CD8-positive, alpha-beta memory T cell (primary cell): ENCODE results near the gene SLC24A3. TPM values are rescaled to one million over a fixed set of nuclear protein-coding genes. Genes with fewer than 3 reads are reported as not detected.

ENCODE experiments used
- CTCF ChIA-PET: fragments of 350-600 bp; sonication (Branson Sonifier 250); formaldehyde crosslinking; loops from one replicate; lab custom pipeline; 2021; ENCODE audit warnings: antibody characterized with exemption; lab: Charles Lee
- POLR2A ChIA-PET: fragments of 350-600 bp; sonication (Branson Sonifier 250); formaldehyde crosslinking; loops from one replicate; lab custom pipeline; 2021; ENCODE audit warnings: antibody characterized with exemption; lab: Charles Lee
- DNase-seq, 5 donors: peaks; one replicate each; pipeline versions ENCODE4 v3.0.0 to v3.0.0-alpha.2; 2020 to 2022; ENCODE audit warnings: mixed read lengths in 1 of 5
- H3K27ac ChIP-seq: one replicate; pipeline ENCODE4 v1.7.0; 2013; ENCODE audit warnings: low read depth, mild to moderate bottlenecking, low read length, moderate library complexity
- H3K27me3 ChIP-seq: 2 replicates; pipeline ENCODE4 v1.7.0; 2013; ENCODE audit warnings: low read length, mild to moderate bottlenecking; ENCODE audit not compliant: insufficient read depth, poor library complexity, severe bottlenecking
- H3K36me3 ChIP-seq: 2 replicates; pipeline ENCODE4 v1.7.0; 2013; ENCODE audit warnings: mild to moderate bottlenecking, low read length, moderate library complexity; ENCODE audit not compliant: insufficient read depth
- H3K4me1 ChIP-seq: 2 replicates; pipeline ENCODE4 v1.7.0; 2013; ENCODE audit warnings: mild to moderate bottlenecking, low read length, moderate library complexity; ENCODE audit not compliant: insufficient read depth
- H3K4me3 ChIP-seq: 2 replicates; pipeline ENCODE4 v1.7.0; 2013; ENCODE audit warnings: mild to moderate bottlenecking, low read length
- H3K9me3 ChIP-seq: 2 replicates; pipeline ENCODE4 v1.7.0; 2013; ENCODE audit warnings: mild to moderate bottlenecking, low read length
- H3K27ac Mint-ChIP-seq, 8 donors: one replicate each; pipeline ENCODE4 v1.8.0; 2020 to 2021; ENCODE audit warnings: mixed read lengths in 8 of 8, mild to moderate bottlenecking in 6 of 8, inconsistent platforms in 3 of 8, moderate library complexity in 3 of 8
- H3K27me3 Mint-ChIP-seq, 2 donors: one replicate each; pipeline ENCODE4 v1.8.0; 2020 to 2021; ENCODE audit warnings: mixed read lengths in 2 of 2, mild to moderate bottlenecking in 1 of 2, moderate library complexity in 1 of 2
- H3K36me3 Mint-ChIP-seq, 3 donors: one replicate each; pipeline ENCODE4 v1.8.0; 2020 to 2021; ENCODE audit warnings: mixed read lengths in 3 of 3, inconsistent platforms in 1 of 3, mild to moderate bottlenecking in 1 of 3
- H3K4me1 Mint-ChIP-seq, 3 donors: one replicate each; pipeline ENCODE4 v1.8.0; 2020 to 2021; ENCODE audit warnings: mixed read lengths in 3 of 3, inconsistent platforms in 1 of 3, mild to moderate bottlenecking in 1 of 3
- H3K4me3 Mint-ChIP-seq, 7 donors: one replicate each; pipeline ENCODE4 v1.8.0; 2020 to 2021; ENCODE audit warnings: mixed read lengths in 7 of 7, mild to moderate bottlenecking in 6 of 7, moderate library complexity in 4 of 7, inconsistent platforms in 2 of 7
- H3K9me3 Mint-ChIP-seq, 5 donors: one replicate each; pipeline ENCODE4 v1.8.0; 2020 to 2022; ENCODE audit warnings: mixed read lengths in 5 of 5, mild to moderate bottlenecking in 3 of 5, moderate library complexity in 2 of 5, inconsistent platforms in 1 of 5
- polyA plus RNA-seq: library from polyadenylated mRNA; unstranded; fragments of 300-500 nt; fragmentation: Illumina TruSeq; gene quantifications from one replicate; pipeline ENCODE4 v1.2.3, GENCODE V29; 2021
- total RNA-seq, 2 experiments: library from RNA; stranded (reverse); gene quantifications; one replicate each; pipeline ENCODE4 v1.2.3, GENCODE V29; 2021

The SLC24A3 gene
- total and polyA plus RNA-seq, 3 experiments from 2014 or later, result not detected

- peaks cover 0 to 11% of the 10 kb centered on the region in 2 donors for H3K27me3 Mint-ChIP-seq
- POLR2A ChIA-PET, result no interaction called here
- H3K9me3 ChIP-seq, result no peaks in the 10 kb centered on the region
- no peak overlapping the region for H3K27ac ChIP-seq
- no peaks in the 10 kb centered on the region for H3K9me3 Mint-ChIP-seq
- H3K4me1 Mint-ChIP-seq, result peaks cover 0 to 5% (median 0%) of the 10 kb centered on the region in 3 donors
- no peaks in the 10 kb centered on the region for H3K4me1 ChIP-seq
- H3K36me3 Mint-ChIP-seq, result peaks cover 0 to 1% (median 0%) of the 10 kb centered on the region in 3 donors
- H3K27me3 ChIP-seq, result no peaks in the 10 kb centered on the region
- H3K27ac Mint-ChIP-seq, result no peak overlapping the region
- no peak for DNase-seq
- CTCF ChIA-PET, result no interaction called here
- H3K4me3 Mint-ChIP-seq, result no peak overlapping the region
- no peaks in the 10 kb centered on the region for H3K36me3 ChIP-seq
- no peak overlapping the region for H3K4me3 ChIP-seq
Observed at GRCh38 chr20:19696620-19697019, 484.2 kb downstream of the SLC24A3 start.

- CTCF ChIA-PET, result no interaction called here
- Mint-ChIP-seq H3K9me3 (peaks cover 0 to 4% (median 0%) of the 10 kb centered on the region in 5 donors), H3K36me3 (peaks cover 0 to 1% (median 0%) of the 10 kb centered on the region in 3 donors), H3K27ac (no peak overlapping the region), H3K27me3 (peaks cover 4 to 10% of the 10 kb centered on the region in 2 donors), H3K4me1 (peaks cover 0 to 5% (median 0%) of the 10 kb centered on the region in 3 donors), H3K4me3 (no peak overlapping the region)
- Histone ChIP-seq H3K9me3 (no peaks in the 10 kb centered on the region), H3K27ac (no peak overlapping the region), H3K36me3 (no peaks in the 10 kb centered on the region), H3K4me3 (no peak overlapping the region), H3K27me3 (no peaks in the 10 kb centered on the region), H3K4me1 (no peaks in the 10 kb centered on the region)
- POLR2A ChIA-PET, result no interaction called here
- no peak for DNase-seq
Observed at GRCh38 chr20:19697415-19697814, 485.0 kb downstream of the SLC24A3 start.

GRCh38 chr20:19699180-19699971, 486.9 kb downstream of the SLC24A3 start:
- no peak overlapping the region for H3K4me3 ChIP-seq
- H3K4me3 Mint-ChIP-seq, result no peak overlapping the region
- no peaks in the 10 kb centered on the region for H3K27me3 ChIP-seq
- no peaks in the 10 kb centered on the region for H3K4me1 Mint-ChIP-seq
- H3K36me3 Mint-ChIP-seq, result peaks cover 0 to 1% (median 0%) of the 10 kb centered on the region in 3 donors
- ChIA-PET CTCF (no interaction called here), POLR2A (no interaction called here)
- H3K4me1 ChIP-seq, result no peaks in the 10 kb centered on the region
- H3K27me3 Mint-ChIP-seq, result peaks cover 4 to 6% of the 10 kb centered on the region in 2 donors
- no peaks in the 10 kb centered on the region for H3K9me3 ChIP-seq
- H3K27ac ChIP-seq, result no peak overlapping the region
- peaks cover 0 to 9% (median 3%) of the 10 kb centered on the region in 5 donors for H3K9me3 Mint-ChIP-seq
- DNase-seq, result no peak
- H3K36me3 ChIP-seq, result no peaks in the 10 kb centered on the region
- no peak overlapping the region for H3K27ac Mint-ChIP-seq

- Mint-ChIP-seq H3K4me1 (no peaks in the 10 kb centered on the region), H3K27ac (no peak overlapping the region), H3K36me3 (peaks cover 0 to under 1% (median 0%) of the 10 kb centered on the region in 3 donors), H3K9me3 (peaks cover 0 to 9% (median 3%) of the 10 kb centered on the region in 5 donors), H3K27me3 (peaks cover 2 to 4% of the 10 kb centered on the region in 2 donors), H3K4me3 (no peak overlapping the region)
- DNase-seq, result no peak
- Histone ChIP-seq H3K4me1 (no peaks in the 10 kb centered on the region), H3K36me3 (no peaks in the 10 kb centered on the region), H3K27ac (no peak overlapping the region), H3K9me3 (no peaks in the 10 kb centered on the region), H3K27me3 (no peaks in the 10 kb centered on the region), H3K4me3 (no peak overlapping the region)
- CTCF ChIA-PET, result interaction anchor here (0.9 kb wide), 1 partner anchor 16 kb away, joined by 3 read pairs; no protein-coding TSS in a partner anchor
- POLR2A ChIA-PET, result no interaction called here
Observed at GRCh38 chr20:19701429-19701828, 489.0 kb downstream of the SLC24A3 start.

- POLR2A ChIA-PET, result no interaction called here
- Histone ChIP-seq H3K9me3 (no peaks in the 10 kb centered on the region), H3K36me3 (no peaks in the 10 kb centered on the region), H3K4me1 (no peaks in the 10 kb centered on the region), H3K4me3 (no peak overlapping the region), H3K27ac (no peak overlapping the region), H3K27me3 (no peaks in the 10 kb centered on the region)
- H3K9me3 Mint-ChIP-seq, result peaks cover 0 to 9% (median 3%) of the 10 kb centered on the region in 5 donors
- H3K36me3 Mint-ChIP-seq, result no peaks in the 10 kb centered on the region
- DNase-seq, result no peak
- no peak overlapping the region for H3K4me3 Mint-ChIP-seq
- H3K27me3 Mint-ChIP-seq, result peaks cover 0 to 4% of the 10 kb centered on the region in 2 donors
- CTCF ChIA-PET, result no interaction called here
- no peaks in the 10 kb centered on the region for H3K4me1 Mint-ChIP-seq
- no peak overlapping the region for H3K27ac Mint-ChIP-seq
Observed at GRCh38 chr20:19706463-19706862, 494.0 kb downstream of the SLC24A3 start.

GRCh38 chr20:19709635-19710335, 497.3 kb downstream of the SLC24A3 start:
- POLR2A ChIA-PET, result no interaction called here
- H3K4me3 Mint-ChIP-seq, result no peak overlapping the region
- H3K4me1 Mint-ChIP-seq, result no peaks in the 10 kb centered on the region
- peaks cover 0 to 3% (median 0%) of the 10 kb centered on the region in 5 donors for H3K9me3 Mint-ChIP-seq
- no peaks in the 10 kb centered on the region for H3K36me3 Mint-ChIP-seq
- no peaks in the 10 kb centered on the region for H3K36me3 ChIP-seq
- no peak for DNase-seq
- H3K27me3 ChIP-seq, result no peaks in the 10 kb centered on the region
- CTCF ChIA-PET, result no interaction called here
- H3K27ac ChIP-seq, result no peak overlapping the region
- H3K4me1 ChIP-seq, result no peaks in the 10 kb centered on the region
- H3K9me3 ChIP-seq, result no peaks in the 10 kb centered on the region
- H3K27ac Mint-ChIP-seq, result no peak overlapping the region
- no peaks in the 10 kb centered on the region for H3K27me3 Mint-ChIP-seq
- H3K4me3 ChIP-seq, result no peak overlapping the region

GRCh38 chr20:19710336-19711120, 498.1 kb downstream of the SLC24A3 start:
- ChIA-PET CTCF (no interaction called here), POLR2A (no interaction called here)
- Mint-ChIP-seq H3K4me1 (no peaks in the 10 kb centered on the region), H3K4me3 (no peak overlapping the region), H3K36me3 (no peaks in the 10 kb centered on the region), H3K27ac (no peak overlapping the region), H3K9me3 (peaks cover 0 to 5% (median 0%) of the 10 kb centered on the region in 5 donors), H3K27me3 (peaks cover 0 to under 1% of the 10 kb centered on the region in 2 donors)
- no peak for DNase-seq
- no peak overlapping the region for H3K4me3 ChIP-seq
- no peaks in the 10 kb centered on the region for H3K4me1 ChIP-seq
- H3K36me3 ChIP-seq, result no peaks in the 10 kb centered on the region
- H3K27ac ChIP-seq, result no peak overlapping the region
- H3K27me3 ChIP-seq, result no peaks in the 10 kb centered on the region
- H3K9me3 ChIP-seq, result no peaks in the 10 kb centered on the region
